Activated CD8-positive, alpha-beta T cell treated with anti-CD3 and anti-CD28 coated beads for 36 hours (primary cell): ENCODE measurements around the gene MAGEA10. TPM values are rescaled to one million over a fixed set of nuclear protein-coding genes. Genes with fewer than 3 reads are reported as not detected.

Experiments used
- ATAC-seq: fragments of 200-7000 bp; cut with Tn5 transposase; one replicate; pipeline ENCODE4 v1.10.0; 2021; ENCODE audit warnings: mild to moderate bottlenecking, moderate library complexity
- CTCF ChIA-PET: fragments of 350-600 bp; sonication (Branson Sonifier 250); formaldehyde crosslinking; loops from one replicate; lab custom pipeline; 2021; ENCODE audit warnings: antibody characterized with exemption; lab: Charles Lee
- POLR2A ChIA-PET: fragments of 350-600 bp; sonication (Branson Sonifier 250); formaldehyde crosslinking; loops from one replicate; lab custom pipeline; 2021; ENCODE audit warnings: antibody characterized with exemption; lab: Charles Lee
- DNase-seq: peaks from one replicate; pipeline ENCODE4 v3.0.0-alpha.2; 2020
- H3K27ac Mint-ChIP-seq: one replicate; pipeline ENCODE4 v1.8.0; 2021; ENCODE audit warnings: mild to moderate bottlenecking, mixed read lengths
- H3K27me3 Mint-ChIP-seq: one replicate; pipeline ENCODE4 v1.8.0; 2021; ENCODE audit warnings: mixed read lengths
- H3K36me3 Mint-ChIP-seq: one replicate; pipeline ENCODE4 v1.8.0; 2021; ENCODE audit warnings: low read depth, mixed read lengths
- H3K4me1 Mint-ChIP-seq: one replicate; pipeline ENCODE4 v1.8.0; 2021; ENCODE audit warnings: low read depth, mixed read lengths
- H3K4me3 Mint-ChIP-seq: one replicate; pipeline ENCODE4 v1.8.0; 2021; ENCODE audit warnings: mild to moderate bottlenecking, moderate library complexity, mixed read lengths
- H3K9me3 Mint-ChIP-seq: one replicate; pipeline ENCODE4 v1.8.0; 2021; ENCODE audit warnings: mixed read lengths
- intact Hi-C: fragments of 100-400 bp; cut with micrococcal nuclease; formaldehyde crosslinking; loops from one replicate; pipeline ENCODE4 v1.10.0; 2022
- total RNA-seq, 2 experiments: library from RNA; stranded (reverse); gene quantifications; one replicate each; pipeline ENCODE4 v1.2.3, GENCODE V29; 2021
- TF ChIP-seq, protein P1 (sequence below): fragments of 200-600 bp; IDR thresholded peaks from one replicate; pipeline ENCODE4 v1.8.0; 2022; ENCODE audit warnings: antibody characterized with exemption, mild to moderate bottlenecking

Gene MAGEA10
- total RNA-seq, 2 experiments from 2014 or later: not detected

DNA sequence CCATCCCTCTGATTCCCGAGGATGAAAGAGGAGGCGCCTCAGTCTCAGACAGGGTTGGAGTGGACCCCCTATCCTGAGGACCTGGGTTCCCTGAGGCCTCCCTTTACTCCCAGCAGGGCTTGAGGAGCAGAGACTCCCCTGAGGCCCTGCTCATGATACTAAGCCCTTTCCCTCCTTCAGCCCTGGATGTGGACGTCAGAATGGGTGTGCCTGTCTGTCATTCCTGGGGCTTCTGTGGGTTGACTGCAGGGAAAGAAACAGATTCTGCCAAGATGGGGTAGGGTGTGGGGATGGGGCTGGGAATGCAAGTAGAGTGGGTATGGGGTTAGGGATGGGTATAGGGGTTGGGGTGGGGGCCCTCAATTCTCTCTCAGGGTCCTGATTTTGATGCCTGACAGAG, 21.1 kb downstream of the MAGEA10 start:
- ATAC-seq (no peak), DNase-seq (no peak)
- Mint-ChIP-seq H3K9me3 (no peaks in the 10 kb centered on the region), H3K27me3 (no peaks in the 10 kb centered on the region), H3K27ac (no peak overlapping the region), H3K4me3 (no peak overlapping the region), H3K36me3 (no peaks in the 10 kb centered on the region), H3K4me1 (no peaks in the 10 kb centered on the region)
- TF ChIP-seq, protein P1, sequence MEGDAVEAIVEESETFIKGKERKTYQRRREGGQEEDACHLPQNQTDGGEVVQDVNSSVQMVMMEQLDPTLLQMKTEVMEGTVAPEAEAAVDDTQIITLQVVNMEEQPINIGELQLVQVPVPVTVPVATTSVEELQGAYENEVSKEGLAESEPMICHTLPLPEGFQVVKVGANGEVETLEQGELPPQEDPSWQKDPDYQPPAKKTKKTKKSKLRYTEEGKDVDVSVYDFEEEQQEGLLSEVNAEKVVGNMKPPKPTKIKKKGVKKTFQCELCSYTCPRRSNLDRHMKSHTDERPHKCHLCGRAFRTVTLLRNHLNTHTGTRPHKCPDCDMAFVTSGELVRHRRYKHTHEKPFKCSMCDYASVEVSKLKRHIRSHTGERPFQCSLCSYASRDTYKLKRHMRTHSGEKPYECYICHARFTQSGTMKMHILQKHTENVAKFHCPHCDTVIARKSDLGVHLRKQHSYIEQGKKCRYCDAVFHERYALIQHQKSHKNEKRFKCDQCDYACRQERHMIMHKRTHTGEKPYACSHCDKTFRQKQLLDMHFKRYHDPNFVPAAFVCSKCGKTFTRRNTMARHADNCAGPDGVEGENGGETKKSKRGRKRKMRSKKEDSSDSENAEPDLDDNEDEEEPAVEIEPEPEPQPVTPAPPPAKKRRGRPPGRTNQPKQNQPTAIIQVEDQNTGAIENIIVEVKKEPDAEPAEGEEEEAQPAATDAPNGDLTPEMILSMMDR: no peak
- POLR2A ChIA-PET: no interaction called here
- CTCF ChIA-PET: no interaction called here
- intact Hi-C loops: no loop called here

DNA sequence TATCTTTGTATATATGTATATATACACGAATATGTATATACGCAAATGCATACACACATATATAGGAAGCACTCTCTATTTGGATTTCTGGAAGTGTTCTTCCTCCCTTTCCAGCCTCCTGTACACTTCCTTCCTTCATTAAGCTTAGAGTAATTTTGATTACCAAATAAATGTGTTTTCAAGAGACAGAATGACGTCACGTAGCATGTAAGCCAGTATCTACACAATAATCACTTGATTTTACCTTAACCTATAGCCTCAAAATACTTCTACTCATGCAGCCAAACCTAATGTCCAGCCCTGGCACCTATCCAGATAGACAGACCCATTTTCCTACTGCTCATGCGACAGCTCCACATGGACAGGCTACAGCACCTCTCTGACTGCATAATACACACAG, 29.9 kb downstream of the MAGEA10 start:
- Mint-ChIP-seq H3K36me3 (no peaks in the 10 kb centered on the region), H3K4me3 (no peak overlapping the region), H3K4me1 (no peaks in the 10 kb centered on the region), H3K27ac (no peak overlapping the region), H3K9me3 (no peaks in the 10 kb centered on the region), H3K27me3 (no peaks in the 10 kb centered on the region)
- intact Hi-C loops: no loop called here
- CTCF ChIA-PET: no interaction called here
- DNase-seq (no peak), ATAC-seq (no peak)
- TF ChIP-seq, protein P1: no peak
- POLR2A ChIA-PET: no interaction called here

DNA sequence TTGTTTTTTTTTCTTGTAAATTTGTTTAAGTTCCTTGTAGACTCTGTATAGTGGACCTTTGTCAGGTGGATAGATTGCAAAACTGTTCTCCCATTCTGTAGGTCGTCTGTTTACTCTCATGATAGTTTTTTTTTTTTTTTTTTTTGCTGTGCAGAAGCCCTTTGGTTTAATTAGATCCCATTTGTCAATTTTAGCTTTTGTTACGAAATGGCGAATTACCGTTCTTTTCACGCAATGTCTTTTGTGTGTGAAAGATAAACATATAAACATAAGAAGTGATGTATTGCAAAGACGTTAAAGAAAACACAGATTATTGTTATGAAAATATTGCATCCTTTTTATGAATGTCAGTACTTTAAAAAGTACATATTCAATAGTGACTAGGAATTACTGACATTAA, 34.5 kb downstream of the MAGEA10 start:
- CTCF ChIA-PET: no interaction called here
- TF ChIP-seq, protein P1: no peak
- Mint-ChIP-seq H3K9me3 (no peaks in the 10 kb centered on the region), H3K36me3 (no peaks in the 10 kb centered on the region), H3K27ac (no peak overlapping the region), H3K4me3 (no peak overlapping the region), H3K27me3 (no peaks in the 10 kb centered on the region), H3K4me1 (no peaks in the 10 kb centered on the region)
- DNase-seq (no peak), ATAC-seq (no peak)
- intact Hi-C loops: no loop called here
- POLR2A ChIA-PET: no interaction called here

DNA sequence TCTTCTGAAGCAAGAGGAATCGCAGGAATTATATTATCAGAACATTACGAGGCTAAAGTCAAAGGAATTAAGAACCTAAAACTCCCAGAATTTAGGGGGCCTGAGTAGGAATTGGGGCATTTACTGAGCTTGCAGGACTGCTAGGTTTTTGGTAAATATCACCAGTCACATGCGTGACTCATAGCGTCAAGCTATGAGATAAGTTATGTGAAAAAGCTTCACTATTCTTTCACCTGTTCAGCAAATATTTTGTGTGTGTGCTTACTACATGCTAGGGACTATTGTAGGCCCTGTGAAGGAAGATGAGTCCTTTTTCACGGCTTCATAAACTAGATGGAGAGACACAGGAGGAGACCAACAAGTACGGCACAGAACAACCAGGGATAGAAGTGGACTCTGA, 52.2 kb downstream of the MAGEA10 start:
- H3K27ac Mint-ChIP-seq: no peak overlapping the region
- H3K4me3 Mint-ChIP-seq: no peak overlapping the region
- TF ChIP-seq, protein P1: no peak
- H3K36me3 Mint-ChIP-seq: no peaks in the 10 kb centered on the region
- no peak for DNase-seq
- H3K4me1 Mint-ChIP-seq: no peaks in the 10 kb centered on the region
- intact Hi-C loops: no loop called here
- H3K9me3 Mint-ChIP-seq: no peaks in the 10 kb centered on the region
- CTCF ChIA-PET: no interaction called here
- POLR2A ChIA-PET: no interaction called here
- no peak for ATAC-seq
- no peaks in the 10 kb centered on the region for H3K27me3 Mint-ChIP-seq

Other genes starting within 250 kb of the MAGEA10 start
- gene MAGEA4, start 225.7 kb downstream of the MAGEA10 start, total RNA-seq: not detected
- not detected for gene GABRE, start 163.9 kb downstream of the MAGEA10 start, total RNA-seq